NCI-H345 treated with DMSO at 0.1 percent for 48 hours (cell line): ENCODE data around the gene KCNH3.
"Not testable (repeated sequence)": the region's sequence is repeated elsewhere in the genome, so short reads cannot be mapped to it uniquely, and the experiment has no call there.

Experiments
- DNase-seq: peaks from one replicate; lab custom pipeline; 2025; ENCODE audit not compliant: unreplicated experiment; lab: John Stamatoyannopoulos, UW

The KCNH3 gene

GRCh38 chr12:49584591-49584990 lies 45.8 kb downstream of the KCNH3 start:
- DNase-seq = no peak

GRCh38 chr12:49585477-49586459 lies 46.9 kb downstream of the KCNH3 start:
- no peak for DNase-seq

- DNase-seq = no peak
Measured at GRCh38 chr12:49587174-49587908, 48.5 kb downstream of the KCNH3 start.

- no peak for DNase-seq
Measured at GRCh38 chr12:49588281-49588680, 49.5 kb downstream of the KCNH3 start.

GRCh38 chr12:49588721-49589516 lies 50.1 kb downstream of the KCNH3 start:
- no peak for DNase-seq

GRCh38 chr12:49598527-49598926 lies 59.7 kb downstream of the KCNH3 start:
- no peak for DNase-seq

- no peak for DNase-seq
Measured at GRCh38 chr12:49599961-49600360, 61.1 kb downstream of the KCNH3 start.

- no peak for DNase-seq
Measured at GRCh38 chr12:49603721-49604120, 64.9 kb downstream of the KCNH3 start.

- no peak for DNase-seq
Measured at GRCh38 chr12:49604856-49605255, 66.0 kb downstream of the KCNH3 start.

GRCh38 chr12:49605539-49605938 lies 66.7 kb downstream of the KCNH3 start, which contains the start of gene FAM186B:
TSS of gene FAM186B (minus strand) at chr12:49605639. CDS start at chr12:49605477, 162 bp downstream.
- DNase-seq = not testable (repeated sequence)
